ENCODE data around the gene TSPAN3.

The TSPAN3 gene

GRCh38 chr15:77070495-77071304, at the start of gene TSPAN3:
Gene TSPAN3, minus strand, starts transcription at chr15:77071109. Its CDS starts 155 bp downstream, at chr15:77070954.
- peak; percentile 87 for DNase-seq (ENCODE audit: low read depth)

GRCh38 chr15:77120576-77120975, 49.7 kb upstream of the TSPAN3 start:
- DNase-seq (ENCODE audit: low read depth), result no peak

GRCh38 chr15:77119446-77119845, 48.5 kb upstream of the TSPAN3 start:
- no peak for DNase-seq (ENCODE audit: low read depth)

DNA sequence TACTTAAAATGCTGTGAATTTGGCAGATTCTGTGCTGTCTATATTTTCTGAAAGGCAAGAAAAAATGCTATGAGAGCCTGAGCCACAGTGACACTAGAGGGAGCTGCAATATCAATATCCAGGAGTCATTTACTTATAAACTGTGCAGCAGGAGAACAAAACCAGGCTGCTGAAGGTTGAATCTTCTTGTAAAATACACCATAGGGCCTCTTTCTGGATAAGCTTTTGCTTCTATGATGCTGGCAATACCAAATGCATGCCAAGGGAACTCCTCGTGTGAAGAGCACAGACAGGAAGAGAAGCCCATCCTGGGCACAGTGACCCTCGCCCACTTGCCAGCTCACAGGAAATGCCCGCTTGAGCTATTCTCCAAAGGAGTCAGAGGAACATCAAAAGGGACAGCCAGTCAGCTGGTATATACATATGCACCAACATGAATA, 48.0 kb upstream of the TSPAN3 start:
- DNase-seq (ENCODE audit: low read depth), result no peak

GRCh38 chr15:77115179-77115578, 44.3 kb upstream of the TSPAN3 start:
- no peak for DNase-seq (ENCODE audit: low read depth)

GRCh38 chr15:77112838-77113504, 42.1 kb upstream of the TSPAN3 start:
- no peak for DNase-seq (ENCODE audit: low read depth)

GRCh38 chr15:77111789-77112188, 40.9 kb upstream of the TSPAN3 start:
- no peak for DNase-seq (ENCODE audit: low read depth)

- no peak for DNase-seq (ENCODE audit: low read depth)
Measured at GRCh38 chr15:77107531-77108355, 36.8 kb upstream of the TSPAN3 start.

GRCh38 chr15:77107068-77107467, 36.2 kb upstream of the TSPAN3 start:
- DNase-seq (ENCODE audit: low read depth), result no peak

- no peak for DNase-seq (ENCODE audit: low read depth)
Measured at GRCh38 chr15:77104155-77104554, 33.2 kb upstream of the TSPAN3 start.

DNA sequence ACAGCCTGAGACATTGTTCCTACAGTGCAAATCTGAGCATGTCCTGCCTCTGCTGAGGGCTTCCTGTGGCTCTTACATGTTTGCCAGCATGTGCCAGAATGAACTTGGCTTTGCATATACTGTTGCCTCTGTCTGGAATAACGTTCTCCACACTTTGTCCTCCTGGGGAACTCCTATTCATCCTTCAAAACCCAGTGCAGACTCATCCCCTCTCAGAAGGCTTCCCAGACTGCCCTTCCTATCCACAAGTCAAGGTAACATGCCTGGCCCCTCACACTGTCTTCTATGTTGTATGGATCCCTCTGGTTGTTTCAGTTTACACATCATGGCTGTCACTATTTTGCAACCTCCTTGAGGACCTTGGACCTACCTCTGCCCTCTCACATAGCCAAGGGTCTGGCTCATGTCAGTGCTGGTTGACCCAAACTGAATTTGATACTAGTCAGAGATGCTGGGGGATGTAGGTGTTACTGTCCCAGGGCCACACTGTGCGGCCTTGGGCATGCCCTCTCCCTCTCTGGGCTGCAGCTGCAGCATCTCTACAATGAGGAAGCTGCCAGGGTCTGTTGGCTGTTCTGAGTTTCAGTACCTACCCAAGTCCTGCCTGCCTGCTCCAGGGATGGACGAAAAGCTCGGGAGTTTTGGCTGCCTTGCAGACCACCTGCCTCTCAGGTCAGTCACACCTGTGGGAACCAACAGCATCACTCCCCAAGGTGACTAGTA, 29.0 kb upstream of the TSPAN3 start:
- no peak for DNase-seq (ENCODE audit: low read depth)

GRCh38 chr15:77098572-77098971, 27.7 kb upstream of the TSPAN3 start:
- DNase-seq (ENCODE audit: low read depth), result no peak

GRCh38 chr15:77097921-77098320, 27.0 kb upstream of the TSPAN3 start:
- DNase-seq (ENCODE audit: low read depth), result no peak

- DNase-seq (ENCODE audit: low read depth), result no peak
Measured at GRCh38 chr15:77097248-77097721, 26.4 kb upstream of the TSPAN3 start.

DNA sequence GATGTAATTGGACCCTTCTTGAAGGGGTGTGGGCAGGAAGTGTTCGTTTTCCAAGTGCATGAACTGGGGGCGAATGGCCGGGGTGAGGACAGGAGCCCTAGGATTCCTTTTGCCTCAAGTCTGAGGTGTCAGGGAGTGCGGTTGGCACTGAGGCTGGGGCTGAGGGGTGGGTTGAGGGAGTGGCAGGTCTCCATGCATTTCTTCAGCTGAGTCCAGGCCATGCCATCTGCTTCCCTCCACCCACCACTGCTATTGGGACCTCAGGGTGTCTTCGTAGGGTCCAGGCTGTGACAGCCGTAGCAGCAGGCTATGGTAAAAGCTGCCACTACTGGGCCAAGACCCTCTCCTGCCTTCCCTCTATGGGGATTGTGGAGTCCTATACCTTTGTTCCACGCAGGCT, 25.6 kb upstream of the TSPAN3 start:
- no peak for DNase-seq (ENCODE audit: low read depth)

DNA sequence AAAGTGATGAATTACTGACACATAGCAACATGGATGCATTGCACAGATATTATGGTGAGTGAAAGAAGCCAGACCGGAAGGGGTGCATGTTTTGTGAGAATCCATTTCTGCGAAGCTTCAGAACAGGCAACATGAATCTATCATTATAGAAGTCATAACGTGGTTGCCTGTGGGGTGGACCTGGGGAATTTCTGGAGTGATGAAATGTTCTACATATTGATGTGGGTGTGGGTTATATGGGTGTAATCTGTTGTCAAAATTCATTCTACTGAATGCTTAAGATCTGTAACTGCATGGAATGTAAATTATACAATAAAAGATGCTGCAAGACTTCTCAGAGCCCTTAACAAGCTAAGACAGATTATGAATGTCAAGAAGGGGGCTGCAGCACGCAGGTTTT, 25.2 kb upstream of the TSPAN3 start:
- no peak for DNase-seq (ENCODE audit: low read depth)

- no peak for DNase-seq (ENCODE audit: low read depth)
Measured at GRCh38 chr15:77094397-77095030, 23.6 kb upstream of the TSPAN3 start.

DNA sequence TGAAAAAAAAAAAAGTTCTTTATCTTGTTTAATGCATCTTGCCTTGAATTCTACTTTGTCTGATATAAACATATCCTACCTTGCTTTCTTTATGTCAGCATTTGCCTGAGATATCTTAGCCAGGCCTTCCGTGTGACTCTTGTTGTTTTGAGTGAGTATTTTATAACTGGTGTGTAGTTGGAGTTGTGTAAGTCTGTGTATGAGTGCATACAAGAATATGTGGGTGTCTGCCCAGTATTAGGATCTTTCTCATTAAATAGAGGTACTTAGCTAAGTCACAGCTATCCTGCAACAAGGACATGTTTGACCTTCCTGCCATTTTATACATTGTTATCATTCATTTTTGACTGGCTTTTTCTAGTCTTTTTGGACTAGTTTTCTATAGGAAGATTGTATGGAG, 22.5 kb upstream of the TSPAN3 start:
- no peak for DNase-seq (ENCODE audit: low read depth)

- no peak for DNase-seq (ENCODE audit: low read depth)
Measured at GRCh38 chr15:77091097-77091496, 20.2 kb upstream of the TSPAN3 start.

DNA sequence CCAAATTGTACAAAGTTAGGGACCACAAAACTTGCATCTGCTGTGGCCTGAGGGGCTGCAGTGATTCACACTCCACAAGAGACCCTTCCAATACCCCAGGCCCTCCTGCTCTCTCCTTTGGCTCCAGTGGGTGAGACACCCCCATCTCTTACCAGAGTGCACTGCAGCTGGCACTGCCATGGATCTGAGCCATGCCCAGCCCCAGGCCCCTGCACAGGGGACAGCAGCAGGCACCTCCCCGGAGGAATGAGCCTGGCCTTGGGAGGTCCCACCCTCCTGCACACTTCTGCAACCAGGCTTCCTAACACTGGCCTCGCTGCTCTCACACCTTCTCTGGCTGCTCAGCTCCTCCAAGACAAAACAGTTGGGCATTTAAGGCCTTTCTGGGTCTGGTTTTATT, 16.3 kb upstream of the TSPAN3 start:
- no peak for DNase-seq (ENCODE audit: low read depth)

DNA sequence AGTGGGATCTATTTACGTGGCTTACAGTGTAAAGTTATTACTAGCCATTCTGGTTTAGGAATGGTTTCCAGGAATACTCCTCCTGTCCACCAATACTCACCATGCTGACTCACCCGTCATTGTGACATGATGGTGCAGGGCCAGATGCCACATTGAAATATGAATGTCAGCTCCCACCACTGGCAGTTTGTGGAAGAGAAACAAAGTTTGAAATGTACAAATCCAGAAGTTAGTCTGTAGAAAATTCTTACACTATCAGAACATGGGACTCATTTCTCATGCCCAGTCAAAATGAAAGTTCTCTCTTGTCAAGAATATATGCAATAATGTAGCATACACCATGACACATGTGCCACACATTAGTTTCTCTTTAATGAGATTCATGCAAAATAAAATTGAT, 14.4 kb upstream of the TSPAN3 start:
- no peak for DNase-seq (ENCODE audit: low read depth)
